ENCODE data around the gene ASTN2.

DNA sequence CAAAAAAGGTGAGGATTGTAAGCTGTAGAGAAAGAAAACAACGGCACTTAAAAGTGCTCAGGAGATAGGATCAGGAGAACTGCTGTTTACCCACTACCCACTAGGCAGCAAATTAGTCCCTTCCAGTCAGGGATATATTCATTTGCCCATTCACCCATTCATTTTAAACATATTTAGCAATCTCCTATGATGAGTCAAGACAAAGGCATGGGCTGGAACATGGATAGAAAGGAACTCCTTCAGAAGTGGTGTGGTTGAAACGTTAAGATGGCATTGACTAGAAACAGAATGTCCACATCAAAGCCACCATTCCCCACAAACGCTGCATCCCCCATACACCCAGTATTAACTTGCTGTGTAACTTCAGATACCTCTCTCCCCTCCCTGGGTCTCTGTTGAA is 225.7 kb downstream of the ASTN2 start:
- TF ChIP-seq POLR2A (IDR thresholded peaks at IDR 0.05; ENCODE audit: low read length): no peak
- TF ChIP-seq GATA1 (IDR thresholded peaks at IDR 0.05; ENCODE audit: low read depth, low read length): no peak

Data from erythroblast (primary cell).